Esophagus muscularis mucosa (tissue), 4 donors: ENCODE measurements around the gene JPH2.

ENCODE experiments used
- CTCF ChIP-seq, 3 experiments: fragments of 200-600 bp in 2 of 3; fragments of 450-650 bp in 1 of 3; sonication (generic) in 2 of 3; IDR thresholded peaks; one replicate each; pipeline ENCODE4 v1.5.1; 2017 to 2019; ENCODE audit warnings: antibody characterized with exemption in 3 of 3, mild to moderate bottlenecking in 2 of 3, moderate library complexity in 1 of 3
- EP300 ChIP-seq: sonication (generic); formaldehyde crosslinking; IDR thresholded peaks from one replicate; pipeline ENCODE4 v1.6.1; 2017; ENCODE audit warnings: antibody characterized with exemption
- POLR2A ChIP-seq: fragments of 450-650 bp; IDR thresholded peaks from one replicate; pipeline ENCODE4 v1.6.1; 2017; ENCODE audit warnings: antibody characterized with exemption, moderate library complexity, mild to moderate bottlenecking, low read depth
- POLR2AphosphoS5 ChIP-seq, 2 donors: sonication (generic); formaldehyde crosslinking; IDR thresholded peaks; one replicate each; pipeline ENCODE4 v1.6.1; 2017; ENCODE audit warnings: antibody characterized with exemption in 2 of 2

GRCh38 chr20:44142413-44142812, 44.6 kb downstream of the JPH2 start:
- TF ChIP-seq CTCF (IDR thresholded peaks at IDR 0.05) = no peak
- no peak for TF ChIP-seq POLR2A
- no peak for TF ChIP-seq POLR2AphosphoS5 (IDR thresholded peaks at IDR 0.05)
- no peak for TF ChIP-seq EP300
